H1 (cell line): ENCODE data around the gene HSH2D. TPM values are rescaled to one million over a fixed set of nuclear protein-coding genes. Genes with fewer than 3 reads are reported as not detected.

Experiments
- BCL11A ChIP-seq, 2 experiments: IDR thresholded peaks; one replicate each; pipeline ENCODE4 v1.6.1; 2011; ENCODE audit warnings: low read depth in 2 of 2, low read length in 2 of 2, mild to moderate bottlenecking in 2 of 2
- EP300 ChIP-seq, 2 experiments: IDR thresholded peaks; 1 replicate in 1 of 2; 2 replicates in 1 of 2; pipeline ENCODE4 v1.6.1; 2011 to 2012; ENCODE audit warnings: low read depth in 2 of 2, low read length in 2 of 2, mild to moderate bottlenecking in 2 of 2, borderline replicate concordance in 1 of 2, inconsistent platforms in 1 of 2, moderate library complexity in 1 of 2
- JUN ChIP-seq: IDR thresholded peaks from 2 replicates; pipeline ENCODE4 v1.6.1; 2011; ENCODE audit warnings: low read depth, mild to moderate bottlenecking, improper control_type of control experiment, low read length
- KDM1A ChIP-seq: fragments of 200-600, 300-600 bp; sonication (generic); IDR thresholded peaks from 2 replicates; pipeline ENCODE4 v1.7.1; 2016; ENCODE audit warnings: mild to moderate bottlenecking, low read length, borderline replicate concordance
- KDM4A ChIP-seq: IDR thresholded peaks from one replicate; pipeline ENCODE4 v1.7.1; 2012; ENCODE audit warnings: low read depth, mild to moderate bottlenecking, moderate library complexity, low read length, inconsistent platforms; ENCODE audit not compliant: severe bottlenecking
- MAFK ChIP-seq: IDR thresholded peaks from 2 replicates; pipeline ENCODE4 v1.6.1; 2012; ENCODE audit warnings: low read depth, mild to moderate bottlenecking, improper control_type of control experiment, low read length
- RFX5 ChIP-seq: IDR thresholded peaks from 2 replicates; pipeline ENCODE4 v1.6.1; 2011; ENCODE audit warnings: low read depth, low read length, improper control_type of control experiment, borderline replicate concordance
- SP2 ChIP-seq: IDR thresholded peaks from 2 replicates; pipeline ENCODE4 v1.6.1; 2012; ENCODE audit warnings: mild to moderate bottlenecking, low read length, inconsistent platforms
- polyA plus RNA-seq, 7 experiments: library from polyadenylated mRNA; depleted of rRNA in 3 of 7; stranded (reverse) in 5 of 7; unstranded in 2 of 7; fragments of >200 nt in 5 of 7; fragments of 200-250 nt in 2 of 7; gene quantifications; 1 replicate in 5 of 7; 2 replicates in 1 of 7; 4 replicates in 1 of 7; pipeline versions ENCODE4 v1.2.1 to v1.2.3, GENCODE V29; 2011 to 2013; ENCODE audit warnings: missing spikeins in 2 of 7, mixed read lengths in 2 of 7
- total RNA-seq: library from RNA; stranded (reverse); fragmentation: NEBNext Ultra II Directional; extraction: Animal tissue kit (Norgen Biotek cat#: 25700); gene quantifications from 2 replicates; pipeline ENCODE4 v1.2.1, GENCODE V29; 2021
- TF ChIP-seq, protein P1 (sequence below): fragments of 300-600 bp; sonication (generic); IDR thresholded peaks from 2 replicates; pipeline ENCODE4 v1.7.1; 2012; ENCODE audit warnings: low read length, moderate library complexity, mild to moderate bottlenecking, inconsistent platforms; ENCODE audit not compliant: insufficient replicate concordance
- TF ChIP-seq, protein P2 (sequence below): IDR thresholded peaks from 2 replicates; pipeline ENCODE4 v1.6.1; 2012; ENCODE audit warnings: low read length, inconsistent platforms

HSH2D gene
- total and polyA plus RNA-seq, 2 of the 8 experiments (the other 6 are each of a cell fraction or from before 2014, with no cell fraction given) = 0.67 to 1.6 TPM

DNA sequence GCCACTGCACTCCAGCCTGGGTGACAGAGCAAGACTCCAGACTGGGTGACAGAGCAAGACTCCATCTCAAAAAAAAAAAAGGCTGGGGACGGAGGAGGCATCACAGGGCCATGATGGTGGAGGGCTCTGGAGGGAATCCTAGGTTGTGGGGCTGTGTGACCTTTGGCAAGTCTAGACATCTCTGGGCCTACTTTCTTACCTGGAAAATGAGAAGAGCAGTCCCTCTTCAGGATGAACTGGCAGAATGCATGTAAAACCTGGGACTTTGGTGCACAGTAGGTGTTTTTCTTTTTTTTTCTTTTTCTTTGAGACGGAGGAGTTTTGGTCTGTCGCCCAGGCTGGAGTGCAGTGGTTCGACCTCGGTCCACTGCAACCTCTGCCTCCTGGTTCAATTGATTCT, 16.2 kb downstream of the HSH2D start (continued):
- TF ChIP-seq, protein P1, sequence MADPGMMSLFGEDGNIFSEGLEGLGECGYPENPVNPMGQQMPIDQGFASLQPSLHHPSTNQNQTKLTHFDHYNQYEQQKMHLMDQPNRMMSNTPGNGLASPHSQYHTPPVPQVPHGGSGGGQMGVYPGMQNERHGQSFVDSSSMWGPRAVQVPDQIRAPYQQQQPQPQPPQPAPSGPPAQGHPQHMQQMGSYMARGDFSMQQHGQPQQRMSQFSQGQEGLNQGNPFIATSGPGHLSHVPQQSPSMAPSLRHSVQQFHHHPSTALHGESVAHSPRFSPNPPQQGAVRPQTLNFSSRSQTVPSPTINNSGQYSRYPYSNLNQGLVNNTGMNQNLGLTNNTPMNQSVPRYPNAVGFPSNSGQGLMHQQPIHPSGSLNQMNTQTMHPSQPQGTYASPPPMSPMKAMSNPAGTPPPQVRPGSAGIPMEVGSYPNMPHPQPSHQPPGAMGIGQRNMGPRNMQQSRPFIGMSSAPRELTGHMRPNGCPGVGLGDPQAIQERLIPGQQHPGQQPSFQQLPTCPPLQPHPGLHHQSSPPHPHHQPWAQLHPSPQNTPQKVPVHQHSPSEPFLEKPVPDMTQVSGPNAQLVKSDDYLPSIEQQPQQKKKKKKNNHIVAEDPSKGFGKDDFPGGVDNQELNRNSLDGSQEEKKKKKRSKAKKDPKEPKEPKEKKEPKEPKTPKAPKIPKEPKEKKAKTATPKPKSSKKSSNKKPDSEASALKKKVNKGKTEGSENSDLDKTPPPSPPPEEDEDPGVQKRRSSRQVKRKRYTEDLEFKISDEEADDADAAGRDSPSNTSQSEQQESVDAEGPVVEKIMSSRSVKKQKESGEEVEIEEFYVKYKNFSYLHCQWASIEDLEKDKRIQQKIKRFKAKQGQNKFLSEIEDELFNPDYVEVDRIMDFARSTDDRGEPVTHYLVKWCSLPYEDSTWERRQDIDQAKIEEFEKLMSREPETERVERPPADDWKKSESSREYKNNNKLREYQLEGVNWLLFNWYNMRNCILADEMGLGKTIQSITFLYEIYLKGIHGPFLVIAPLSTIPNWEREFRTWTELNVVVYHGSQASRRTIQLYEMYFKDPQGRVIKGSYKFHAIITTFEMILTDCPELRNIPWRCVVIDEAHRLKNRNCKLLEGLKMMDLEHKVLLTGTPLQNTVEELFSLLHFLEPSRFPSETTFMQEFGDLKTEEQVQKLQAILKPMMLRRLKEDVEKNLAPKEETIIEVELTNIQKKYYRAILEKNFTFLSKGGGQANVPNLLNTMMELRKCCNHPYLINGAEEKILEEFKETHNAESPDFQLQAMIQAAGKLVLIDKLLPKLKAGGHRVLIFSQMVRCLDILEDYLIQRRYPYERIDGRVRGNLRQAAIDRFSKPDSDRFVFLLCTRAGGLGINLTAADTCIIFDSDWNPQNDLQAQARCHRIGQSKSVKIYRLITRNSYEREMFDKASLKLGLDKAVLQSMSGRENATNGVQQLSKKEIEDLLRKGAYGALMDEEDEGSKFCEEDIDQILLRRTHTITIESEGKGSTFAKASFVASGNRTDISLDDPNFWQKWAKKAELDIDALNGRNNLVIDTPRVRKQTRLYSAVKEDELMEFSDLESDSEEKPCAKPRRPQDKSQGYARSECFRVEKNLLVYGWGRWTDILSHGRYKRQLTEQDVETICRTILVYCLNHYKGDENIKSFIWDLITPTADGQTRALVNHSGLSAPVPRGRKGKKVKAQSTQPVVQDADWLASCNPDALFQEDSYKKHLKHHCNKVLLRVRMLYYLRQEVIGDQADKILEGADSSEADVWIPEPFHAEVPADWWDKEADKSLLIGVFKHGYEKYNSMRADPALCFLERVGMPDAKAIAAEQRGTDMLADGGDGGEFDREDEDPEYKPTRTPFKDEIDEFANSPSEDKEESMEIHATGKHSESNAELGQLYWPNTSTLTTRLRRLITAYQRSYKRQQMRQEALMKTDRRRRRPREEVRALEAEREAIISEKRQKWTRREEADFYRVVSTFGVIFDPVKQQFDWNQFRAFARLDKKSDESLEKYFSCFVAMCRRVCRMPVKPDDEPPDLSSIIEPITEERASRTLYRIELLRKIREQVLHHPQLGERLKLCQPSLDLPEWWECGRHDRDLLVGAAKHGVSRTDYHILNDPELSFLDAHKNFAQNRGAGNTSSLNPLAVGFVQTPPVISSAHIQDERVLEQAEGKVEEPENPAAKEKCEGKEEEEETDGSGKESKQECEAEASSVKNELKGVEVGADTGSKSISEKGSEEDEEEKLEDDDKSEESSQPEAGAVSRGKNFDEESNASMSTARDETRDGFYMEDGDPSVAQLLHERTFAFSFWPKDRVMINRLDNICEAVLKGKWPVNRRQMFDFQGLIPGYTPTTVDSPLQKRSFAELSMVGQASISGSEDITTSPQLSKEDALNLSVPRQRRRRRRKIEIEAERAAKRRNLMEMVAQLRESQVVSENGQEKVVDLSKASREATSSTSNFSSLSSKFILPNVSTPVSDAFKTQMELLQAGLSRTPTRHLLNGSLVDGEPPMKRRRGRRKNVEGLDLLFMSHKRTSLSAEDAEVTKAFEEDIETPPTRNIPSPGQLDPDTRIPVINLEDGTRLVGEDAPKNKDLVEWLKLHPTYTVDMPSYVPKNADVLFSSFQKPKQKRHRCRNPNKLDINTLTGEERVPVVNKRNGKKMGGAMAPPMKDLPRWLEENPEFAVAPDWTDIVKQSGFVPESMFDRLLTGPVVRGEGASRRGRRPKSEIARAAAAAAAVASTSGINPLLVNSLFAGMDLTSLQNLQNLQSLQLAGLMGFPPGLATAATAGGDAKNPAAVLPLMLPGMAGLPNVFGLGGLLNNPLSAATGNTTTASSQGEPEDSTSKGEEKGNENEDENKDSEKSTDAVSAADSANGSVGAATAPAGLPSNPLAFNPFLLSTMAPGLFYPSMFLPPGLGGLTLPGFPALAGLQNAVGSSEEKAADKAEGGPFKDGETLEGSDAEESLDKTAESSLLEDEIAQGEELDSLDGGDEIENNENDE = no peak
- no peak for TF ChIP-seq EP300 (IDR thresholded peaks at IDR 0.05; ENCODE audit: borderline replicate concordance in 1 of 2, low read depth in 2 of 2, low read length in 2 of 2)
- TF ChIP-seq KDM1A = no peak
- TF ChIP-seq KDM4A = no peak
- no peak for TF ChIP-seq BCL11A (IDR thresholded peaks at IDR 0.05; ENCODE audit: low read depth in 2 of 2, low read length in 2 of 2)
- no peak for TF ChIP-seq SP2
- TF ChIP-seq, protein P2, sequence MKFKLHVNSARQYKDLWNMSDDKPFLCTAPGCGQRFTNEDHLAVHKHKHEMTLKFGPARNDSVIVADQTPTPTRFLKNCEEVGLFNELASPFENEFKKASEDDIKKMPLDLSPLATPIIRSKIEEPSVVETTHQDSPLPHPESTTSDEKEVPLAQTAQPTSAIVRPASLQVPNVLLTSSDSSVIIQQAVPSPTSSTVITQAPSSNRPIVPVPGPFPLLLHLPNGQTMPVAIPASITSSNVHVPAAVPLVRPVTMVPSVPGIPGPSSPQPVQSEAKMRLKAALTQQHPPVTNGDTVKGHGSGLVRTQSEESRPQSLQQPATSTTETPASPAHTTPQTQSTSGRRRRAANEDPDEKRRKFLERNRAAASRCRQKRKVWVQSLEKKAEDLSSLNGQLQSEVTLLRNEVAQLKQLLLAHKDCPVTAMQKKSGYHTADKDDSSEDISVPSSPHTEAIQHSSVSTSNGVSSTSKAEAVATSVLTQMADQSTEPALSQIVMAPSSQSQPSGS = no peak
- TF ChIP-seq RFX5 = no peak
- no peak for TF ChIP-seq JUN
- no peak for TF ChIP-seq MAFK
